ENCODE results near the gene NAT9. TPM values are rescaled to one million over a fixed set of nuclear protein-coding genes. Genes with fewer than 3 reads are reported as not detected.

Gene NAT9
- total and polyA plus RNA-seq, 2 donors (not counting 1 experiment from before 2014, with no cell fraction given) = 66.6 to 73.6 TPM

DNA sequence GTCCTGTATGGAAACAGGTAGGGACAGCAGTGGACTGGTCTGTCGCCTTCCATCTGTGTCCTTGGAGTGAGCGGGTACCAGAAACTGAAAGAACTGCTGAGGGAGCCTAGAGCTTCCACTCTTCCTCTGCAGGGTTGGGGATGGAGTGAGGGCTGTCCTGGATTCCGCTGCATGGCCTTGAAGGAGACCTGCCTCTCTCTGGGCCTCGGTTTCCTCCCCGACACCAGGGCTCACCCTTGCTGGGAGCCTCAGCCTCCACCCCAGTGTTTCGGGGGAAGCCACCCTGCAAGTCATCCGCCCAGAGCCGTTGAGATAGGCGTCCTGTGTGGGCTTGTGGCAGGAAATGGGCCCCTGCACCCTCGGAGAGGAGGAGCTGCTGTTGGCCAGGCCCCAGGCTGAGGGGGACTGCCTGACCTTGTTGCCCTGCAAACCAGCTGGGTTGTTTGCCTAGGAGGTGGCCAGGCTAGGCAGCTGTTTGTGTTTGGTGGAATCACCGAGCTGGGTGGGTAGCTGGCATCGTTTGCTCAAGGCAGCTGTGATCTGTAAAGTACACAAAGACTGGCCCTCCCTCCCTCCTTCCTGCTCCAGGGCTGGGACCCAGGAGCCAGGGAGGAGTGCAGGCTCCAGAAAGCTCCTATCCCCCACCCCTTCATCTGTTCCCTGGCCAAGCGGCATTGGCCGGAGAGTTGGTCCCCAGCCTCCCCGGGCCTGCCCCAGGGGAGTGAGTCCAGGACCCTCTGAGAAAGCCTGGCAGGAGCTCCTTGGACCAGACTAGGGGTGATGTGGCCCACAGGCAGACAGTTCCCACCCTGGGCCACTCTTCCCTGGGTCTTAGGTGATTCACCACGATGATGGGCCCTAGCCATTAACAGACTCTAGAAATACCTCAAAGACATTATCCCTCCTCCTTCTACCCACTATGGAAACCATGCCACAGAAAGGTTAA lies 37.8 kb downstream of the NAT9 start:
- ATAC-seq (ENCODE audit: low read depth) = peak; percentile 44
- Mint-ChIP-seq H3K4me3 (peak overlapping the region; percentile 87), H3K9me3 (ENCODE audit: insufficient read depth) (no peaks in the 10 kb centered on the region), H3K27ac (peak overlapping the region; percentile 94), H3K4me1 (peaks cover 56% of the 10 kb centered on the region), H3K27me3 (no peaks in the 10 kb centered on the region)
- intact Hi-C loops (cut with micrococcal nuclease) = loop anchor here (1.0 to 5.0 kb wide), 2 partner anchors 10 to 39 kb away; partner anchors contain the start of genes NAT9 and NHERF1
- ChIA-PET CTCF (interaction anchor here (0.6 to 5.6 kb wide), 32 partner anchors 8 to 370 kb away, joined by 3 to 344 read pairs (median 8); partner anchors contain the start of genes CD300H, FDXR and GRIN2C), POLR2A (interaction anchor here (1.9 to 3.9 kb wide), 4 partner anchors 8 to 80 kb away, joined by 7 to 55 read pairs (median 35); no protein-coding TSS in a partner anchor)
- 7% methylated on average over 16 of the region's 16 CpGs for WGBS (ENCODE audit: insufficient coverage)
- H3K27ac ChIP-seq (ENCODE audit: low read length in 2 of 2) = peak overlapping the region; percentile 52 to 74
- DNase-seq = peak; percentile 61
- peaks cover 57 to 66% of the 10 kb centered on the region in 2 donors for H3K4me1 ChIP-seq (ENCODE audit: control insufficient read depth in 2 of 2, insufficient read depth in 2 of 2, low read length in 2 of 2)
- H3K36me3 ChIP-seq (replicated peaks in 1 of 2; ENCODE audit: control extremely low read depth in 1 of 2, control insufficient read depth in 1 of 2, extremely low read depth in 1 of 2, insufficient read depth in 2 of 2, low read length in 1 of 2) = no peaks in the 10 kb centered on the region
- H3K9me3 ChIP-seq (ENCODE audit: control extremely low read depth in 1 of 3, control insufficient read depth in 2 of 3, insufficient read depth in 1 of 3, low read length in 2 of 3) = no peaks in the 10 kb centered on the region
- H3K9ac ChIP-seq (ENCODE audit: low read length) = peak overlapping the region; percentile 80
- H2AFZ ChIP-seq (ENCODE audit: insufficient read depth, low read depth, low read length, poor library complexity, severe bottlenecking) = peak overlapping the region; percentile 92
- TF ChIP-seq EZH2 (IDR thresholded peaks at IDR 0.05; ENCODE audit: borderline replicate concordance, insufficient read depth, low read depth, low read length, poor library complexity, severe bottlenecking) = no peak
- TF ChIP-seq, protein P1, sequence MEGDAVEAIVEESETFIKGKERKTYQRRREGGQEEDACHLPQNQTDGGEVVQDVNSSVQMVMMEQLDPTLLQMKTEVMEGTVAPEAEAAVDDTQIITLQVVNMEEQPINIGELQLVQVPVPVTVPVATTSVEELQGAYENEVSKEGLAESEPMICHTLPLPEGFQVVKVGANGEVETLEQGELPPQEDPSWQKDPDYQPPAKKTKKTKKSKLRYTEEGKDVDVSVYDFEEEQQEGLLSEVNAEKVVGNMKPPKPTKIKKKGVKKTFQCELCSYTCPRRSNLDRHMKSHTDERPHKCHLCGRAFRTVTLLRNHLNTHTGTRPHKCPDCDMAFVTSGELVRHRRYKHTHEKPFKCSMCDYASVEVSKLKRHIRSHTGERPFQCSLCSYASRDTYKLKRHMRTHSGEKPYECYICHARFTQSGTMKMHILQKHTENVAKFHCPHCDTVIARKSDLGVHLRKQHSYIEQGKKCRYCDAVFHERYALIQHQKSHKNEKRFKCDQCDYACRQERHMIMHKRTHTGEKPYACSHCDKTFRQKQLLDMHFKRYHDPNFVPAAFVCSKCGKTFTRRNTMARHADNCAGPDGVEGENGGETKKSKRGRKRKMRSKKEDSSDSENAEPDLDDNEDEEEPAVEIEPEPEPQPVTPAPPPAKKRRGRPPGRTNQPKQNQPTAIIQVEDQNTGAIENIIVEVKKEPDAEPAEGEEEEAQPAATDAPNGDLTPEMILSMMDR (IDR thresholded peaks at IDR 0.05) = no peak
- H3K4me3 ChIP-seq (ENCODE audit: control extremely low read depth in 1 of 5, extremely low read depth in 1 of 5, insufficient read depth in 1 of 5, low read depth in 2 of 5, low read length in 4 of 5) = peak overlapping the region; percentile 38 to 91 (median 75)
- H3K4me2 ChIP-seq (replicated peaks; ENCODE audit: low read depth, low read length, poor library complexity, severe bottlenecking) = peak overlapping the region; percentile 98
- H3K27me3 ChIP-seq (replicated peaks in 1 of 4; ENCODE audit: control extremely low read depth in 1 of 4, control insufficient read depth in 3 of 4, insufficient read depth in 4 of 4, low read length in 3 of 4) = no peaks in the 10 kb centered on the region
- peaks cover 35% of the 10 kb centered on the region for H3K79me2 ChIP-seq (ENCODE audit: control insufficient read depth, insufficient read depth, low read length)
- no peaks in the 10 kb centered on the region for H4K20me1 ChIP-seq (ENCODE audit: control insufficient read depth, insufficient read depth, low read length, poor library complexity, severe bottlenecking)

Data from B cell (primary cell).